IPS DF 6.9 (cell line): ENCODE measurements around the gene ERCC6.

ENCODE experiments used
- DNase-seq: peaks from one replicate; pipeline ENCODE4 v3.0.0-alpha.2; 2013; ENCODE audit warnings: low read depth, low spot score
- H3K27ac ChIP-seq: one replicate; pipeline ENCODE4 v1.5.1; 2013; ENCODE audit warnings: low read length, control low read depth
- H3K27me3 ChIP-seq: 2 replicates; pipeline ENCODE4 v1.6.1; 2013; ENCODE audit warnings: mild to moderate bottlenecking, low read length; ENCODE audit not compliant: control insufficient read depth, insufficient read depth
- H3K36me3 ChIP-seq: 2 replicates; pipeline ENCODE4 v1.6.1; 2013; ENCODE audit warnings: low read length; ENCODE audit not compliant: control insufficient read depth, insufficient read depth
- H3K4me1 ChIP-seq: 2 replicates; pipeline ENCODE4 v1.6.1; 2013; ENCODE audit warnings: low read length; ENCODE audit not compliant: control insufficient read depth, insufficient read depth
- H3K4me3 ChIP-seq: 2 replicates; pipeline ENCODE4 v1.5.1; 2013; ENCODE audit warnings: mild to moderate bottlenecking, low read length
- H3K9me3 ChIP-seq: 2 replicates; pipeline ENCODE4 v1.6.1; 2013; ENCODE audit warnings: low read length, inconsistent platforms; ENCODE audit not compliant: control insufficient read depth, insufficient read depth
- WGBS: extraction: QIAGEN DNeasy Blood & Tissue Kit; methylation state at CpG from one replicate; pipeline ENCODE4 v1.1.7; 2013; ENCODE audit warnings: mixed read lengths, missing lambda C conversion rate; ENCODE audit not compliant: insufficient read length, insufficient coverage; 5-methylcytosine and 5-hydroxymethylcytosine counted together

Gene ERCC6

GRCh38 chr10:49497358-49497757 is 41.6 kb downstream of the ERCC6 start:
- Histone ChIP-seq H3K9me3 (no peaks in the 10 kb centered on the region), H3K27me3 (no peaks in the 10 kb centered on the region), H3K4me1 (no peaks in the 10 kb centered on the region), H3K36me3 (no peaks in the 10 kb centered on the region), H3K27ac (no peak overlapping the region), H3K4me3 (no peak overlapping the region)
- WGBS, result no CpG with 5 or more reads among the region's 2 CpGs
- DNase-seq, result no peak

GRCh38 chr10:49488056-49488717 is 50.7 kb downstream of the ERCC6 start:
- Histone ChIP-seq H3K9me3 (no peaks in the 10 kb centered on the region), H3K36me3 (no peaks in the 10 kb centered on the region), H3K4me3 (no peak overlapping the region), H3K27me3 (no peaks in the 10 kb centered on the region), H3K27ac (no peak overlapping the region), H3K4me1 (no peaks in the 10 kb centered on the region)
- no peak for DNase-seq
- WGBS, result no CpG with 5 or more reads among the region's 8 CpGs

- no CpG with 5 or more reads among the region's 1 CpG for WGBS
- Histone ChIP-seq H3K4me1 (no peaks in the 10 kb centered on the region), H3K9me3 (no peaks in the 10 kb centered on the region), H3K4me3 (no peak overlapping the region), H3K36me3 (no peaks in the 10 kb centered on the region), H3K27me3 (no peaks in the 10 kb centered on the region), H3K27ac (no peak overlapping the region)
- no peak for DNase-seq
These were observed 52.2 kb downstream of the ERCC6 start for GRCh38 chr10:49486738-49487137.

GRCh38 chr10:49486009-49486408 is 52.9 kb downstream of the ERCC6 start:
- no CpG with 5 or more reads among the region's 1 CpG for WGBS
- Histone ChIP-seq H3K27me3 (no peaks in the 10 kb centered on the region), H3K27ac (no peak overlapping the region), H3K9me3 (no peaks in the 10 kb centered on the region), H3K4me3 (no peak overlapping the region), H3K36me3 (no peaks in the 10 kb centered on the region), H3K4me1 (no peaks in the 10 kb centered on the region)
- no peak for DNase-seq

GRCh38 chr10:49484486-49485235 is 54.3 kb downstream of the ERCC6 start:
- H3K9me3 ChIP-seq, result no peaks in the 10 kb centered on the region
- no peak overlapping the region for H3K27ac ChIP-seq
- no peaks in the 10 kb centered on the region for H3K4me1 ChIP-seq
- no peaks in the 10 kb centered on the region for H3K27me3 ChIP-seq
- no peak for DNase-seq
- no peaks in the 10 kb centered on the region for H3K36me3 ChIP-seq
- WGBS, result no CpG with 5 or more reads among the region's 6 CpGs
- no peak overlapping the region for H3K4me3 ChIP-seq

- DNase-seq, result no peak
- no CpG with 5 or more reads among the region's 3 CpGs for WGBS
- no peak overlapping the region for H3K4me3 ChIP-seq
- no peaks in the 10 kb centered on the region for H3K27me3 ChIP-seq
- no peak overlapping the region for H3K27ac ChIP-seq
- H3K4me1 ChIP-seq, result no peaks in the 10 kb centered on the region
- no peaks in the 10 kb centered on the region for H3K36me3 ChIP-seq
- no peaks in the 10 kb centered on the region for H3K9me3 ChIP-seq
These were observed 60.1 kb downstream of the ERCC6 start for GRCh38 chr10:49478819-49479218.

GRCh38 chr10:49474901-49475300 is 64.0 kb downstream of the ERCC6 start:
- Histone ChIP-seq H3K4me1 (no peaks in the 10 kb centered on the region), H3K9me3 (no peaks in the 10 kb centered on the region), H3K36me3 (no peaks in the 10 kb centered on the region), H3K27ac (no peak overlapping the region), H3K27me3 (no peaks in the 10 kb centered on the region), H3K4me3 (no peak overlapping the region)
- DNase-seq, result no peak
- WGBS, result no CpG with 5 or more reads among the region's 3 CpGs

GRCh38 chr10:49471532-49471931 is 67.4 kb downstream of the ERCC6 start:
- WGBS, result no CpG with 5 or more reads among the region's 3 CpGs
- Histone ChIP-seq H3K9me3 (no peaks in the 10 kb centered on the region), H3K4me3 (no peak overlapping the region), H3K27me3 (no peaks in the 10 kb centered on the region), H3K27ac (no peak overlapping the region), H3K36me3 (no peaks in the 10 kb centered on the region), H3K4me1 (no peaks in the 10 kb centered on the region)
- DNase-seq, result no peak

- Histone ChIP-seq H3K36me3 (no peaks in the 10 kb centered on the region), H3K27ac (no peak overlapping the region), H3K4me3 (no peak overlapping the region), H3K27me3 (no peaks in the 10 kb centered on the region), H3K9me3 (no peaks in the 10 kb centered on the region), H3K4me1 (no peaks in the 10 kb centered on the region)
- peak; percentile 1 for DNase-seq
These were observed 73.2 kb downstream of the ERCC6 start for GRCh38 chr10:49465736-49466135.
